Hair follicular keratinocyte (primary cell): ENCODE measurements around the gene GOLGA8R. TPM values are rescaled to one million over a fixed set of nuclear protein-coding genes. Genes with fewer than 3 reads are reported as not detected.

Experiments used
- total RNA-seq: library from RNA; depleted of rRNA; stranded (reverse); fragments of >200 nt; gene quantifications from 2 replicates; pipeline ENCODE4 v1.2.3, GENCODE V29; 2015

GOLGA8R gene
- 1.2 TPM in 1 of 2 replicates, not detected in the other for total RNA-seq

GRCh38 chr15:30414160-30414559 lies at the start of gene GOLGA8R:
Gene GOLGA8R, minus strand, starts transcription at chr15:30414260. Its CDS starts 98 bp downstream, at chr15:30414162.

GRCh38 chr15:30392766-30393663 lies 21.0 kb downstream of the GOLGA8R start, which contains the start of gene CHRFAM7A:
Gene CHRFAM7A, minus strand, starts transcription at chr15:30393540. Its CDS starts 10,189 bp downstream, at chr15:30383351.

Other genes starting within 250 kb of the GOLGA8R start
- gene CHRFAM7A, start 20.7 kb downstream of the GOLGA8R start, total RNA-seq = 0.23 and 3.2 TPM in 2 replicates
- gene GOLGA8Q, start 137.8 kb upstream of the GOLGA8R start, total RNA-seq = 1.2 TPM in 1 of 2 replicates, not detected in the other
- 0.08 and 0.15 TPM in 2 replicates for gene GOLGA8H, start 189.8 kb upstream of the GOLGA8R start, total RNA-seq